IPS DF 6.9 (cell line): Measurements from ENCODE around the gene ARPC1A.
"Not testable (repeated sequence)": the region's sequence is repeated elsewhere in the genome, so short reads cannot be mapped to it uniquely, and the experiment has no call there.

ENCODE experiments used
- DNase-seq: peaks from one replicate; pipeline ENCODE4 v3.0.0-alpha.2; 2013; ENCODE audit warnings: low read depth, low spot score
- H3K27ac ChIP-seq: one replicate; pipeline ENCODE4 v1.5.1; 2013; ENCODE audit warnings: low read length, control low read depth
- H3K27me3 ChIP-seq: 2 replicates; pipeline ENCODE4 v1.6.1; 2013; ENCODE audit warnings: mild to moderate bottlenecking, low read length; ENCODE audit not compliant: control insufficient read depth, insufficient read depth
- H3K36me3 ChIP-seq: 2 replicates; pipeline ENCODE4 v1.6.1; 2013; ENCODE audit warnings: low read length; ENCODE audit not compliant: control insufficient read depth, insufficient read depth
- H3K4me1 ChIP-seq: 2 replicates; pipeline ENCODE4 v1.6.1; 2013; ENCODE audit warnings: low read length; ENCODE audit not compliant: control insufficient read depth, insufficient read depth
- H3K4me3 ChIP-seq: 2 replicates; pipeline ENCODE4 v1.5.1; 2013; ENCODE audit warnings: mild to moderate bottlenecking, low read length
- H3K9me3 ChIP-seq: 2 replicates; pipeline ENCODE4 v1.6.1; 2013; ENCODE audit warnings: low read length, inconsistent platforms; ENCODE audit not compliant: control insufficient read depth, insufficient read depth
- WGBS: extraction: QIAGEN DNeasy Blood & Tissue Kit; methylation state at CpG from one replicate; pipeline ENCODE4 v1.1.7; 2013; ENCODE audit warnings: mixed read lengths, missing lambda C conversion rate; ENCODE audit not compliant: insufficient read length, insufficient coverage; 5-methylcytosine and 5-hydroxymethylcytosine counted together

The ARPC1A gene

DNA sequence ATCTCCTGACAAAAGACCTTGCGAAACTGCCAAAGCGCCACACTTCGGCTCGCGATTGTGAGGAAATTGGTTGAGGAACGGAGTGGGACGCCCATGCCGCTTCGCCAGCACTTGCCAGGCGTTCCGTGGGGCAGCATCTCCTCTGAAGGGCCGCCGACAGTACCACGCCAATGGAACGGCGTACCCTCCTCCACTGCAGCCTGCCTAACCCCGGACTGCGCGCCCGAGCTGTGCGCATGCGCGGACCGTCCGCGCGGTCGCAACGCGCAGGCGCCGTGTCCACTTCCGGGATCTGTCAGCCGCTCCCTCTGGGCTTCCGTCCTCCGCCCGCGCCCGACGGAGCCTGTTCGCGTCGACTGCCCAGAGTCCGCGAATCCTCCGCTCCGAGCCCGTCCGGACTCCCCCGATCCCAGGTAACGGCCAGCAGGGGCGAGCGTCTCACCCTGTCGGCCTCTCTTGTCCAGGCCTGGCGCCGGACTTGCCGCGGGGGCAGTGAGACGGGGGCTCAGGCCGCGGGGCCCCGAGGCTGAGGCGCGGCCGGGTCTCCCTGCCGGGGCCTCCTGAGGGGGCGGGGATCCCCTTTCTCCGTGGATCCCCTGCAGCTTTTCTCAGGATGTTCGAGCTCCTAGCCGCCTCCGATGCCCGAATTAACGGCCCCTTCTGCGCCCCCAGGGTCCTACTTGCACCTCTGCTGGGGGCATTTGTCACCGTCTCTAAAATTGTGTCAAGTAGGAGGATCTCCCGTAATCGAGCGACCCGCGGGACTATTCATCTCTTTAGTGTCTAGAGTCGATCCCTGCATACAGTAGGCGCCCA lies at the start of gene ARPC1A:
ARPC1A (plus strand) TSS at position 307 of the 816 bp plus-strand sequence. CDS start 7,456 bp downstream, outside the sequence.
- H3K4me1 ChIP-seq, result no peaks in the 10 kb centered on the region; the same call in 1 of the 2 replicates
- no peaks in the 10 kb centered on the region for H3K27me3 ChIP-seq
- no peaks in the 10 kb centered on the region for H3K36me3 ChIP-seq
- peak; percentile 87 for DNase-seq
- no peak within 1 kb of the TSS for H3K27ac ChIP-seq
- peak within 1 kb of the TSS; percentile 83 for H3K4me3 ChIP-seq
- no peaks in the 10 kb centered on the region for H3K9me3 ChIP-seq
- no CpG with 5 or more reads among the region's 82 CpGs for WGBS

GRCh38 chr7:99278180-99278579 lies 47.5 kb upstream of the ARPC1A start:
- no CpG with 5 or more reads among the region's 5 CpGs for WGBS
- no peak for DNase-seq
- Histone ChIP-seq H3K27me3 (no peaks in the 10 kb centered on the region), H3K27ac (no peak overlapping the region), H3K9me3 (no peaks in the 10 kb centered on the region), H3K36me3 (no peaks in the 10 kb centered on the region), H3K4me1 (no peaks in the 10 kb centered on the region), H3K4me3 (no peak overlapping the region)

DNA sequence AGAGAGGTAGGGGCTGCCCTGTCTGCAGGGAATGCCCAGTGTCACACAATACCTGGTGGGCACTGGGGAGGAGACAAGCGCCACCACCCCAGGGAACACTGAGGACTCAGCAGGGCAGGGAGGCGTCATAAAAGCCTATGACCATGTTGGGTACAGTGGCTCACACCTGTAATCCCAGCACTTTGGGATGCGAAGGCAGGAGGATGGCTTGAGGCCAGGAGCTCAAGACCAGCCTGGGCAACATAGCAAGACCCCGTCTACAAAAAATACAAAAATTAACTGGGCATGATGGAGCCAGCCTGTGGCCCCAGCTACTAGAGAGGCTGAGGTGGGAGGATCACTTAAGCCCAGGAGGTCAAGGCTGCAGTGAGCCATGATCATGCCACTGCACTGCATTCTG lies 41.5 kb upstream of the ARPC1A start:
- not testable (repeated sequence) for H3K36me3 ChIP-seq, H3K27ac ChIP-seq, H3K4me1 ChIP-seq, H3K4me3 ChIP-seq, H3K9me3 ChIP-seq, DNase-seq, H3K27me3 ChIP-seq
- no CpG with 5 or more reads among the region's 4 CpGs for WGBS

GRCh38 chr7:99287779-99288534 lies 37.7 kb upstream of the ARPC1A start:
- no peaks in the 10 kb centered on the region for H3K36me3 ChIP-seq
- H3K9me3 ChIP-seq, result no peaks in the 10 kb centered on the region
- no peak for DNase-seq
- no peaks in the 10 kb centered on the region for H3K4me1 ChIP-seq
- H3K4me3 ChIP-seq, result no peak overlapping the region
- no CpG with 5 or more reads among the region's 23 CpGs for WGBS
- H3K27ac ChIP-seq, result no peak overlapping the region
- no peaks in the 10 kb centered on the region for H3K27me3 ChIP-seq

GRCh38 chr7:99289185-99289584 lies 36.5 kb upstream of the ARPC1A start:
- no peaks in the 10 kb centered on the region for H3K36me3 ChIP-seq
- no peak for DNase-seq
- H3K27me3 ChIP-seq, result no peaks in the 10 kb centered on the region
- WGBS, result no CpG with 5 or more reads among the region's 9 CpGs
- no peaks in the 10 kb centered on the region for H3K4me1 ChIP-seq
- H3K27ac ChIP-seq, result no peak overlapping the region
- H3K4me3 ChIP-seq, result no peak overlapping the region
- no peaks in the 10 kb centered on the region for H3K9me3 ChIP-seq

DNA sequence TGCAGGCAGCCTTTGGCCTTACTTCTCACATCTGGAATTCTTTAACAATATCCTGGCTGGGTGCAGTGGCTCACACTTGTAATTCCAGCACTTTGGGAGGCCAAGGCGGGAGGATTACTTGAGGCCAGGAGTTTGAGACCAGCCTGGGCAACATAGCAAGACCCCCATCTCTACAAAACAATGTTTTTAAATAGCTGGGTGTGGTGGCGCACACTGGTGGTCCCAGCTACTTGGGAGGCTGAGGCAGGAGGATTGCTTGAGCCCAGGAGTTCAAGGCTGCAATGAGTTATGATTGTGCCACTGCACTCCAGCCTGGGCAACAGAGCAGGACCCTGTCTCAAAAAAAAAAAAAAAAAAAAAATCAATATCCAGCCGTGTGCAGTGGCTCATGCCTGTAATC lies 35.5 kb upstream of the ARPC1A start:
- H3K36me3 ChIP-seq, H3K4me3 ChIP-seq, DNase-seq, H3K27ac ChIP-seq, H3K4me1 ChIP-seq, H3K27me3 ChIP-seq, H3K9me3 ChIP-seq: not testable (repeated sequence)
- WGBS, result no CpG with 5 or more reads among the region's 3 CpGs

- Histone ChIP-seq H3K9me3 (no peaks in the 10 kb centered on the region), H3K4me3 (no peak overlapping the region), H3K36me3 (no peaks in the 10 kb centered on the region), H3K27ac (no peak overlapping the region), H3K4me1 (no peaks in the 10 kb centered on the region), H3K27me3 (no peaks in the 10 kb centered on the region)
- DNase-seq, result no peak
- no CpG with 5 or more reads among the region's 10 CpGs for WGBS
Measured at GRCh38 chr7:99290980-99291607, 34.6 kb upstream of the ARPC1A start.

GRCh38 chr7:99292127-99292526 lies 33.6 kb upstream of the ARPC1A start:
- no peaks in the 10 kb centered on the region for H3K27me3 ChIP-seq
- WGBS, result no CpG with 5 or more reads among the region's 14 CpGs
- DNase-seq, result no peak
- H3K4me3 ChIP-seq, result no peak overlapping the region
- H3K9me3 ChIP-seq, result no peaks in the 10 kb centered on the region
- no peaks in the 10 kb centered on the region for H3K4me1 ChIP-seq
- no peaks in the 10 kb centered on the region for H3K36me3 ChIP-seq
- H3K27ac ChIP-seq, result no peak overlapping the region

DNA sequence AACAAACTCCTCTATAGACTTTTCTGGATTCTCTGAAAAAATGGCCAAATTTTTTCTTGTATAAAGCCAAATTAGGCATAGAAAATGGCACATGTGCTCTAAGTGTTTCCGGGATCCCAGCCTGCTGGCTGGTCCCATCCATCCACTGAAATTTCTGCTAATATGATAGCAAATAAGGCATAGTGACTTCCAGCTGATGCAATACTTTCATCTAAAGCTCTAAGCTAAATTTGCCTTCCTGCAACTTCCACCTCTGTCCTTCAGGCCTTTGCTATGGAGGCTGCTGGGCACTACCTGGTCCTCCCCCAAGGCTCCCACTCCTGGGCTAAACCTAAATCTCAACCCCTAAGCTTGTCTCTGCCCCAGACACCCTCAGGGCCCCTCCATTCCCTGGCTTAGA lies 32.5 kb upstream of the ARPC1A start:
- no peak for DNase-seq
- no peak overlapping the region for H3K4me3 ChIP-seq
- no peaks in the 10 kb centered on the region for H3K4me1 ChIP-seq
- H3K9me3 ChIP-seq, result no peaks in the 10 kb centered on the region
- H3K36me3 ChIP-seq, result no peaks in the 10 kb centered on the region
- no peaks in the 10 kb centered on the region for H3K27me3 ChIP-seq
- WGBS, result no CpG with 5 or more reads among the region's 1 CpG
- no peak overlapping the region for H3K27ac ChIP-seq

- DNase-seq, result no peak
- H3K36me3 ChIP-seq, result no peaks in the 10 kb centered on the region
- no peaks in the 10 kb centered on the region for H3K27me3 ChIP-seq
- H3K4me3 ChIP-seq, result no peak overlapping the region
- no peaks in the 10 kb centered on the region for H3K4me1 ChIP-seq
- no peaks in the 10 kb centered on the region for H3K9me3 ChIP-seq
- no CpG with 5 or more reads among the region's 4 CpGs for WGBS
- no peak overlapping the region for H3K27ac ChIP-seq
Measured at GRCh38 chr7:99293650-99294049, 32.0 kb upstream of the ARPC1A start.
